Measurements from ENCODE around the gene TTC33.

Gene TTC33

DNA sequence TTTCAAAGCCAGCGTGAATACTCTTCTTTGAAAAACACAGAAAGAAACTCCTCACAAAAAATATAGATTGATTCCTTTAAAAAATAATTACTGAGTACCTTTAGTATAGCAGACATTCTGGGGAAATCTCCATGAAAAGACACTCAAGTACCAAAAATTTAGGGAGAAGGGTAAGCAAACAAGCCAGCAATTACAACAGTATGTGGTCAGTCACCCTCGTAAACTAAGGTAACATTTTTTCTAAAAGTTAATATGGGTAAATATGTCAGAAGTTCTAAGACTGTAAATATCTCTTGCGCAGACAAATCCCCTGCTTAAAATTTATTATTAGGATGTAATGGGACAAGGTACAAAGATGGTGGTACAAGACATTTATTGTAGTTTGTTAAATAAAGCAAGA is 178.0 kb downstream of the TTC33 start:
- no peak for TF ChIP-seq CEBPB (IDR thresholded peaks at IDR 0.05)
- no peak for TF ChIP-seq TAF1 (IDR thresholded peaks at IDR 0.05; ENCODE audit: low read depth)
- TF ChIP-seq YY1 (IDR thresholded peaks at IDR 0.05; ENCODE audit: low read depth), result no peak
- TF ChIP-seq TEAD4 (IDR thresholded peaks at IDR 0.05), result no peak
- TF ChIP-seq EP300 (IDR thresholded peaks at IDR 0.05; ENCODE audit: borderline replicate concordance), result no peak
- TF ChIP-seq TCF12 (IDR thresholded peaks at IDR 0.05; ENCODE audit: low read depth), result no peak
- TF ChIP-seq, protein P1, sequence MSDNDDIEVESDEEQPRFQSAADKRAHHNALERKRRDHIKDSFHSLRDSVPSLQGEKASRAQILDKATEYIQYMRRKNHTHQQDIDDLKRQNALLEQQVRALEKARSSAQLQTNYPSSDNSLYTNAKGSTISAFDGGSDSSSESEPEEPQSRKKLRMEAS (IDR thresholded peaks at IDR 0.05), result no peak
- TF ChIP-seq FOXM1 (IDR thresholded peaks at IDR 0.05; ENCODE audit: borderline replicate concordance, low read depth), result no peak
- TF ChIP-seq EGR1 (IDR thresholded peaks at IDR 0.05), result no peak
- no peak for TF ChIP-seq RAD21 (IDR thresholded peaks at IDR 0.05; ENCODE audit: low read depth)
- no peak for TF ChIP-seq NFIC (IDR thresholded peaks at IDR 0.05)
- TF ChIP-seq ZBTB7A (IDR thresholded peaks at IDR 0.05; ENCODE audit: low read depth), result no peak

DNA sequence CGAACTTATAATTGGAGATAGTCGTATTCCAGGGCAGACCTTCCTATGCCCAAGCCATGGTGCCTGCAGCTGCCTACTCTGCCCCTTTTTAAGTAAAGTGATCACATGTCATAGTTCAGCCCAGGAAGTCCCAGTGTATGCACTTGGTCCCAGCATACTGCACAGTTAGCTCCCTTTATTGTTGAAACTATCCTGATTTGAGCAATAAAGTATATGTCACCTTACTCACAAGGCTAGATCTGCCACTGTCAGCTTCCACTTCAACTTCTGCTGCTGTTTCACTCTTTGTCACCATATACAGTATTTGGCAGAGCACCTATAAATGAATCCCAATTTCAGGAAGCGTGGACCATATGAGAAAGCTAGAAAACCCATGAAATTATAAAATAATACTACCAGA is 179.8 kb downstream of the TTC33 start:
- TF ChIP-seq CREB1 (IDR thresholded peaks at IDR 0.05; ENCODE audit: low read depth) (no peak), EGR1 (IDR thresholded peaks at IDR 0.05) (no peak), YY1 (IDR thresholded peaks at IDR 0.05; ENCODE audit: low read depth) (no peak), FOXM1 (IDR thresholded peaks at IDR 0.05; ENCODE audit: borderline replicate concordance, low read depth) (no peak), RAD21 (IDR thresholded peaks at IDR 0.05; ENCODE audit: low read depth) (no peak), TAF1 (IDR thresholded peaks at IDR 0.05; ENCODE audit: low read depth) (no peak), CEBPB (IDR thresholded peaks at IDR 0.05) (no peak), TCF12 (IDR thresholded peaks at IDR 0.05; ENCODE audit: low read depth) (no peak), TEAD4 (IDR thresholded peaks at IDR 0.05) (no peak)
- TF ChIP-seq, protein P1 (IDR thresholded peaks at IDR 0.05), result no peak
- TF ChIP-seq, protein P2, sequence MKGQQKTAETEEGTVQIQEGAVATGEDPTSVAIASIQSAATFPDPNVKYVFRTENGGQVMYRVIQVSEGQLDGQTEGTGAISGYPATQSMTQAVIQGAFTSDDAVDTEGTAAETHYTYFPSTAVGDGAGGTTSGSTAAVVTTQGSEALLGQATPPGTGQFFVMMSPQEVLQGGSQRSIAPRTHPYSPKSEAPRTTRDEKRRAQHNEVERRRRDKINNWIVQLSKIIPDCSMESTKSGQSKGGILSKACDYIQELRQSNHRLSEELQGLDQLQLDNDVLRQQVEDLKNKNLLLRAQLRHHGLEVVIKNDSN (IDR thresholded peaks at IDR 0.05), result no peak
- TF ChIP-seq, protein P3, sequence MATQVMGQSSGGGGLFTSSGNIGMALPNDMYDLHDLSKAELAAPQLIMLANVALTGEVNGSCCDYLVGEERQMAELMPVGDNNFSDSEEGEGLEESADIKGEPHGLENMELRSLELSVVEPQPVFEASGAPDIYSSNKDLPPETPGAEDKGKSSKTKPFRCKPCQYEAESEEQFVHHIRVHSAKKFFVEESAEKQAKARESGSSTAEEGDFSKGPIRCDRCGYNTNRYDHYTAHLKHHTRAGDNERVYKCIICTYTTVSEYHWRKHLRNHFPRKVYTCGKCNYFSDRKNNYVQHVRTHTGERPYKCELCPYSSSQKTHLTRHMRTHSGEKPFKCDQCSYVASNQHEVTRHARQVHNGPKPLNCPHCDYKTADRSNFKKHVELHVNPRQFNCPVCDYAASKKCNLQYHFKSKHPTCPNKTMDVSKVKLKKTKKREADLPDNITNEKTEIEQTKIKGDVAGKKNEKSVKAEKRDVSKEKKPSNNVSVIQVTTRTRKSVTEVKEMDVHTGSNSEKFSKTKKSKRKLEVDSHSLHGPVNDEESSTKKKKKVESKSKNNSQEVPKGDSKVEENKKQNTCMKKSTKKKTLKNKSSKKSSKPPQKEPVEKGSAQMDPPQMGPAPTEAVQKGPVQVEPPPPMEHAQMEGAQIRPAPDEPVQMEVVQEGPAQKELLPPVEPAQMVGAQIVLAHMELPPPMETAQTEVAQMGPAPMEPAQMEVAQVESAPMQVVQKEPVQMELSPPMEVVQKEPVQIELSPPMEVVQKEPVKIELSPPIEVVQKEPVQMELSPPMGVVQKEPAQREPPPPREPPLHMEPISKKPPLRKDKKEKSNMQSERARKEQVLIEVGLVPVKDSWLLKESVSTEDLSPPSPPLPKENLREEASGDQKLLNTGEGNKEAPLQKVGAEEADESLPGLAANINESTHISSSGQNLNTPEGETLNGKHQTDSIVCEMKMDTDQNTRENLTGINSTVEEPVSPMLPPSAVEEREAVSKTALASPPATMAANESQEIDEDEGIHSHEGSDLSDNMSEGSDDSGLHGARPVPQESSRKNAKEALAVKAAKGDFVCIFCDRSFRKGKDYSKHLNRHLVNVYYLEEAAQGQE (IDR thresholded peaks at IDR 0.05; ENCODE audit: low read depth), result no peak

DNA sequence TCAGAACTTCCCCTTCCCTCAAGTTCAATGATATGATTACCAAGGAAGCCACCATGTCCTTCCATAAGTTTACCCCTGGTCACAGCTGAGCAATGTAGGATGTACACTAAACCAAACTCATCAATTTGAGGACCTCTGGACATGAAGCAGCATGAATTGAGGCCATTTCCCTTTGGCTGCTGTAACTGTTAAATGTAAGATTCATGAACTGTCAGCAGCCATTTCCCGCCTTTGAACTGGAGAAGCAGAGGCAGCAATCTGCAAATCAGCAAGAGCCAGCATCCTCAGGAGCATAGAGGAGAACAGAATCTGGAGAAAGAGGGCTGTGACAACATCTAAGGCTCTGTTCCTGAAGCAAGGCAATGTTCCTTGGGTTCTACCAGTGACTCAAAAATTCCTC is 180.3 kb downstream of the TTC33 start:
- TF ChIP-seq TEAD4 (IDR thresholded peaks at IDR 0.05), result no peak
- no peak for TF ChIP-seq CEBPB (IDR thresholded peaks at IDR 0.05)
- no peak for TF ChIP-seq FOXM1 (IDR thresholded peaks at IDR 0.05; ENCODE audit: borderline replicate concordance, low read depth)
- TF ChIP-seq RAD21 (IDR thresholded peaks at IDR 0.05; ENCODE audit: low read depth), result no peak
- no peak for TF ChIP-seq EGR1 (IDR thresholded peaks at IDR 0.05)
- TF ChIP-seq TAF1 (IDR thresholded peaks at IDR 0.05; ENCODE audit: low read depth), result no peak
- TF ChIP-seq NFIC (IDR thresholded peaks at IDR 0.05), result no peak
- TF ChIP-seq EP300 (IDR thresholded peaks at IDR 0.05; ENCODE audit: borderline replicate concordance), result no peak

DNA sequence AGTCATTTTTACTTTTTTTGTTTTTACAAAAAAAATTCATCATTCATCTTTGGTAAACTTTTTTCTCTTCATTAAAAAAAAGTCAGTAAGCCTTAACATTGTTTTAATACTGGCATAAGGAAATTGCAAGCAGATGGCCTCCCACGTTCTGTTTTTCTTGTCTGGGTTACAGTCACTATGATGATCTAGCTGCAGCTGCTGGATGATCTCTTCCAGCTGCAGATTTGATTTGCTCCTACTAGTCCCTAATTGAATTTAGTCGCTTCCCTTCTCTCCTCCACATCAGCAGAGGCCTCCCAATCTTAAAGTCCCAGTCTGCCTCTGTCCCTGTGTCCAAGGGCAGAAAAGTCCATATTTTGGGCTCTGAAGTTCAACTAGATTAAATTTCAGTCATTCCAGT is 182.8 kb downstream of the TTC33 start:
- TF ChIP-seq RAD21 (IDR thresholded peaks at IDR 0.05; ENCODE audit: low read depth), result no peak
- TF ChIP-seq, protein P2 (IDR thresholded peaks at IDR 0.05), result no peak
- TF ChIP-seq ZBTB7A (IDR thresholded peaks at IDR 0.05; ENCODE audit: low read depth), result no peak
- TF ChIP-seq, protein P3 (IDR thresholded peaks at IDR 0.05; ENCODE audit: low read depth), result no peak
- no peak for TF ChIP-seq TAF1 (IDR thresholded peaks at IDR 0.05; ENCODE audit: low read depth)
- TF ChIP-seq NFIC (IDR thresholded peaks at IDR 0.05), result no peak
- no peak for TF ChIP-seq FOXM1 (IDR thresholded peaks at IDR 0.05; ENCODE audit: borderline replicate concordance, low read depth)
- TF ChIP-seq YY1 (IDR thresholded peaks at IDR 0.05; ENCODE audit: low read depth), result no peak
- no peak for TF ChIP-seq TCF12 (IDR thresholded peaks at IDR 0.05; ENCODE audit: low read depth)
- TF ChIP-seq, protein P1 (IDR thresholded peaks at IDR 0.05), result no peak
- no peak for TF ChIP-seq EP300 (IDR thresholded peaks at IDR 0.05; ENCODE audit: borderline replicate concordance)
- TF ChIP-seq CREB1 (IDR thresholded peaks at IDR 0.05; ENCODE audit: low read depth), result no peak
- TF ChIP-seq EGR1 (IDR thresholded peaks at IDR 0.05), result no peak
- TF ChIP-seq CEBPB (IDR thresholded peaks at IDR 0.05), result no peak

DNA sequence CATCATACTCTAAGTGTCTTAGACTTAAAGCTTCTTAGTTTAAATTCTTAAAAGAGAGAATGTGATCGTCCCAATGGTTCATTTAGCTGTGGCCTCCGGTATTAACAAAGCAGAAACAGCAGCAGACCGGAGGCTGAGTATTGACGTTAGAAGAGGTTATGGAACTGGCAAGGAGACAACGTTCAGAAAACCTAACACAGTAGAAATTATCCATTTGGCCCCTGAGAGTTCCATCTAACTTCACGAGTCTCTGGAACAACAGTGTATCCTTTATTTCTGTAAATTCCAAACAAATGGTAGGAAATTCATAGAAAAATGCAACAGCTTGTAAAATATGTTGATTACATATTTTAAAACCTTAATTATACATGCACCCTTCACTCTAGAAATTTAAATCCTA is 183.4 kb downstream of the TTC33 start:
- TF ChIP-seq, protein P3 (IDR thresholded peaks at IDR 0.05; ENCODE audit: low read depth), result no peak
- TF ChIP-seq ZBTB7A (IDR thresholded peaks at IDR 0.05; ENCODE audit: low read depth) (no peak), CEBPB (IDR thresholded peaks at IDR 0.05) (no peak), TAF1 (IDR thresholded peaks at IDR 0.05; ENCODE audit: low read depth) (no peak), FOXM1 (IDR thresholded peaks at IDR 0.05; ENCODE audit: borderline replicate concordance, low read depth) (no peak), TCF12 (IDR thresholded peaks at IDR 0.05; ENCODE audit: low read depth) (no peak), CREB1 (IDR thresholded peaks at IDR 0.05; ENCODE audit: low read depth) (no peak), RAD21 (IDR thresholded peaks at IDR 0.05; ENCODE audit: low read depth) (no peak), NFIC (IDR thresholded peaks at IDR 0.05) (no peak), EP300 (IDR thresholded peaks at IDR 0.05; ENCODE audit: borderline replicate concordance) (no peak), EGR1 (IDR thresholded peaks at IDR 0.05) (no peak), TEAD4 (IDR thresholded peaks at IDR 0.05) (no peak)
- TF ChIP-seq, protein P2 (IDR thresholded peaks at IDR 0.05), result no peak
- TF ChIP-seq, protein P1 (IDR thresholded peaks at IDR 0.05), result no peak
